ENCODE results near the gene GPC6. TPM values are rescaled to one million over a fixed set of nuclear protein-coding genes. Genes with fewer than 3 reads are reported as not detected.

GPC6 gene
- total and polyA plus RNA-seq, 10 donors: 0.22 to 9.3 (median 4.5) TPM

DNA sequence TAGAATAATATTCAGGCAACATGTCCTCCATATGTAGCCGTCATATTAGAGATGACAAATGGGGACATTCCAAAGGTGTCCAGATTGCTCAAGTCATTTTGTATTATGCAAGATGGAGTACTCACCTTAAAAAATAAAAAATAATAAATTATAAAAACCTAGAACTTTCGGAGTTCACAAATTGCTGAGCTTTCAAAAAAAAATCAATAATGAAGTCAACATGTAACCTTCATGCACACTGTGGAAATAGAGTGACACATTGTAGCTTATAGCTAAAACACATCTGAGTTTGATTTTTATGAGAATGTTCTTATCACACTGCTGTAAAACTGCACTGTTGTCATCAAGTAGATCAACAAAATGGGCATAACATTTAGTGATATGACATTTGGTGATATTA is 411.2 kb downstream of the GPC6 start:
- no peaks in the 10 kb centered on the region for H3K27me3 ChIP-seq (replicated peaks in 1 of 7)
- no peak overlapping the region for H3K4me3 ChIP-seq
- TF ChIP-seq, protein P1, sequence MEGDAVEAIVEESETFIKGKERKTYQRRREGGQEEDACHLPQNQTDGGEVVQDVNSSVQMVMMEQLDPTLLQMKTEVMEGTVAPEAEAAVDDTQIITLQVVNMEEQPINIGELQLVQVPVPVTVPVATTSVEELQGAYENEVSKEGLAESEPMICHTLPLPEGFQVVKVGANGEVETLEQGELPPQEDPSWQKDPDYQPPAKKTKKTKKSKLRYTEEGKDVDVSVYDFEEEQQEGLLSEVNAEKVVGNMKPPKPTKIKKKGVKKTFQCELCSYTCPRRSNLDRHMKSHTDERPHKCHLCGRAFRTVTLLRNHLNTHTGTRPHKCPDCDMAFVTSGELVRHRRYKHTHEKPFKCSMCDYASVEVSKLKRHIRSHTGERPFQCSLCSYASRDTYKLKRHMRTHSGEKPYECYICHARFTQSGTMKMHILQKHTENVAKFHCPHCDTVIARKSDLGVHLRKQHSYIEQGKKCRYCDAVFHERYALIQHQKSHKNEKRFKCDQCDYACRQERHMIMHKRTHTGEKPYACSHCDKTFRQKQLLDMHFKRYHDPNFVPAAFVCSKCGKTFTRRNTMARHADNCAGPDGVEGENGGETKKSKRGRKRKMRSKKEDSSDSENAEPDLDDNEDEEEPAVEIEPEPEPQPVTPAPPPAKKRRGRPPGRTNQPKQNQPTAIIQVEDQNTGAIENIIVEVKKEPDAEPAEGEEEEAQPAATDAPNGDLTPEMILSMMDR (IDR thresholded peaks at IDR 0.05 in 8 of 11, conservative IDR thresholded peaks at IDR 0.05 in 3 of 11): no peak
- TF ChIP-seq POLR2AphosphoS5 (IDR thresholded peaks at IDR 0.05) (no peak), POLR2A (IDR thresholded peaks at IDR 0.05) (no peak)
- H3K27ac ChIP-seq: no peak overlapping the region
- H3K9me3 ChIP-seq: no peaks in the 10 kb centered on the region
- DNase-seq: no peak
- H3K36me3 ChIP-seq: no peaks in the 10 kb centered on the region
- intact Hi-C loops (cut with DNase I; ENCODE audit: low total_unique reads): no loop called here
- WGBS, 5 donors: 88 to 98% (median 91%) methylated on average over 2 of the region's 2 CpGs
- H3K4me1 ChIP-seq: no peaks in the 10 kb centered on the region

DNA sequence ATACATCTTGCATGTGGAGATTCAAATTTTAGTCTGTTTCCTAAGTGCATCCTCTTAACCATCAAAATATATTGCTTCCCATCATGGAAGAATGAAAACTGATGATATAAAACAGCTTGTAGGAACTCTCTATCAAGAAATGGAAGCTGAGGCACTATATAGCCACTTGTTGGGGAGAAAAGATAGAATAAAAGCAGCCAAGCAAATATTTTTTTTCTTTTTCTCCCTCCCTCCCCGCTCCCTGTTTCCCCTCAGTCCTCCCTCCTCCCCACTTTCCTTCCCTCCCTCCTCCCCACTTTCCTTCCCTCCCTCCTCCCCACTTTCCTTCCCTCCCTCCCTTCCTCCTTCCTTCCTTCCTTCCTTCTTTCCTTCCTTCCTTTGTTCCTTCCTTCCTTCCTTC is 413.8 kb downstream of the GPC6 start:
- WGBS, 5 donors: 81 to 94% (median 86%) methylated on average over 1 of the region's 1 CpG

DNA sequence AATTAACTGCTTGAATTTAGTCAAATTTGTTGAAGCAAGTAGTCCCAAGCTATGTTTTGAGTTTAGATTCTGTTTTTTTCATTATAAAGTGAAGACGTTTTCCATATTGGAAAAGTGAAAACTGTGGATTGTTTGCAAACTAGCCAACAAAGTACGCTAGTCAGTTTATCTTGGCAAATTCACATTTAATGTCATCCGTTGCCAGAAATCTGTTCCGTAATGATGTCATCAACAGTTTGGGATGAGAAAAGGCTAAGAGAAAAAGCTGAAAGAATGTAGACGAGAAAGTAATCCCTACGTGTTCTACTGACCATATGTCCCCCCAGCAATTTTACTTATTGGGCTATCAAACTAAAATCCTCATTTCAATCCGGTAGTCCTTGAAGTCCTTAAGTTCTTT is 419.6 kb downstream of the GPC6 start:
- H3K27ac ChIP-seq: no peak overlapping the region
- no peak for DNase-seq
- 83 to 90% (median 84%) methylated on average over 7 of the region's 7 CpGs for WGBS, 5 donors
- H3K9me3 ChIP-seq: no peaks in the 10 kb centered on the region
- no peaks in the 10 kb centered on the region for H3K27me3 ChIP-seq (replicated peaks in 1 of 7)
- TF ChIP-seq POLR2AphosphoS5 (IDR thresholded peaks at IDR 0.05) (no peak), POLR2A (IDR thresholded peaks at IDR 0.05) (no peak)
- TF ChIP-seq, protein P1 (IDR thresholded peaks at IDR 0.05 in 8 of 11, conservative IDR thresholded peaks at IDR 0.05 in 3 of 11): no peak
- no peak overlapping the region for H3K4me3 ChIP-seq
- H3K4me1 ChIP-seq: no peaks in the 10 kb centered on the region
- H3K36me3 ChIP-seq: no peaks in the 10 kb centered on the region
- intact Hi-C loops (cut with DNase I; ENCODE audit: low total_unique reads): no loop called here

More for the DNA sequence above, 413.8 kb downstream of the GPC6 start:
- no peaks in the 10 kb centered on the region for H3K36me3 ChIP-seq
- intact Hi-C loops (cut with DNase I; ENCODE audit: low total_unique reads): no loop called here
- no peak overlapping the region for H3K4me3 ChIP-seq
- DNase-seq: no peak
- no peaks in the 10 kb centered on the region for H3K27me3 ChIP-seq (replicated peaks in 1 of 7)
- no peaks in the 10 kb centered on the region for H3K9me3 ChIP-seq
- H3K27ac ChIP-seq: no peak overlapping the region
- H3K4me1 ChIP-seq: no peaks in the 10 kb centered on the region
- TF ChIP-seq POLR2A (IDR thresholded peaks at IDR 0.05) (no peak), POLR2AphosphoS5 (IDR thresholded peaks at IDR 0.05) (no peak)
- TF ChIP-seq, protein P1 (IDR thresholded peaks at IDR 0.05 in 8 of 11, conservative IDR thresholded peaks at IDR 0.05 in 3 of 11): no peak

DNA sequence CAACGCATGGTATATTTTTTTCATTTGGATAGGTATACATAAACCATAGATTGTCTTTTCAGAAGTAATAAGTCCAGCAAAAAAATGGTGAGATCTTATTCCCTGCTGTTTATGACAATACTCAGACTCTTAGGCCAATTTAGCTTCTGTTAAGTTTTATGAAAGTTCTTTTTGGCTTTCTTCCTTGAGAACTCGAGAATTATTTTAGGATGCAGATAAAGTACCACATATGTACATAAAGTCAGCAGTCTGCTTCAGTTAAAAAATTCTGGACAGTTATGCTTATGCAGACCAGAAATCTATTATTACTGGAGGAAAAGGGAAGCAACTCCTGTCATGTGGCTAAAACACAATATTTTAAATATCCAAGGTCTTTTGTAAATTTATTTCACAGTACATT is 422.9 kb downstream of the GPC6 start:
- Histone ChIP-seq H3K4me1 (no peaks in the 10 kb centered on the region), H3K27me3 (replicated peaks in 1 of 7) (no peaks in the 10 kb centered on the region), H3K27ac (no peak overlapping the region), H3K36me3 (no peaks in the 10 kb centered on the region), H3K4me3 (no peak overlapping the region), H3K9me3 (no peaks in the 10 kb centered on the region)
- TF ChIP-seq POLR2AphosphoS5 (IDR thresholded peaks at IDR 0.05): no peak
- no peak for TF ChIP-seq POLR2A (IDR thresholded peaks at IDR 0.05)
- TF ChIP-seq, protein P1 (IDR thresholded peaks at IDR 0.05 in 8 of 11, conservative IDR thresholded peaks at IDR 0.05 in 3 of 11): no peak
- intact Hi-C loops (cut with DNase I; ENCODE audit: low total_unique reads): no loop called here
- 74 to 92% (median 78%) methylated on average over 2 of the region's 2 CpGs for WGBS, 5 donors
- no peak for DNase-seq
